IMR-90 (cell line): ENCODE data around the gene RNASE12. TPM values are rescaled to one million over a fixed set of nuclear protein-coding genes. Genes with fewer than 3 reads are reported as not detected.
A peak's percentile ranks its signal among the peaks of the same experiment; 100 is the strongest.

ENCODE experiments used
- ATAC-seq: fragments of 200-7000 bp; cut with Tn5 transposase; 2 replicates; pipeline ENCODE4 v1.9.1; 2020; ENCODE audit warnings: low read depth, mild to moderate bottlenecking, moderate library complexity
- BruUV-seq: library from RNA; stranded (reverse); fragments of 400-500 nt; replicated peaks from 2 replicates; lab custom pipeline; 2021; lab: Mats Ljungman, UMichigan
- CTCF ChIA-PET: fragments of 300-600 bp; formaldehyde crosslinking; extraction: SDS; loops from one replicate; lab custom pipeline; 2021; ENCODE audit warnings: antibody characterized with exemption; lab: Yijun Ruan, JAX
- POLR2A ChIA-PET: fragments of 300-600 bp; sonication (Branson Sonifier 250); formaldehyde crosslinking; loops from one replicate; lab custom pipeline; 2022; ENCODE audit warnings: antibody characterized with exemption; ENCODE audit not compliant: unreplicated experiment; lab: Charles Lee
- DNase-seq: peaks from one replicate; pipeline ENCODE4 v3.0.0; 2013
- H2AFZ ChIP-seq: replicated peaks from 2 replicates; pipeline ENCODE3; 2013; ENCODE audit warnings: low read length, mild to moderate bottlenecking; ENCODE audit not compliant: poor library complexity
- H2AK5ac ChIP-seq: 2 replicates; pipeline ENCODE4 v1.6.1; 2013; ENCODE audit warnings: low read depth, low read length, inconsistent platforms
- H2AK9ac ChIP-seq: replicated peaks from 2 replicates; pipeline ENCODE3; 2013; ENCODE audit warnings: mild to moderate bottlenecking, low read depth, low read length, moderate library complexity; ENCODE audit not compliant: poor library complexity
- H2BK120ac ChIP-seq: 2 replicates; pipeline ENCODE4 v1.6.1; 2013; ENCODE audit warnings: low read depth, low read length, inconsistent platforms
- H2BK15ac ChIP-seq: 3 replicates; pipeline ENCODE4 v1.6.1; 2013; ENCODE audit warnings: low read depth, low read length, inconsistent platforms
- H2BK20ac ChIP-seq: 2 replicates; pipeline ENCODE4 v1.6.1; 2013; ENCODE audit warnings: low read depth, mild to moderate bottlenecking, inconsistent platforms, low read length, moderate library complexity
- H2BK5ac ChIP-seq: 2 replicates; pipeline ENCODE4 v1.6.1; 2013; ENCODE audit warnings: mild to moderate bottlenecking, low read depth, low read length, inconsistent platforms; ENCODE audit not compliant: poor library complexity, severe bottlenecking
- H3K14ac ChIP-seq: replicated peaks from 2 replicates; pipeline ENCODE4 v1.6.1; 2013; ENCODE audit warnings: low read depth, low read length, inconsistent platforms
- H3K18ac ChIP-seq: 2 replicates; pipeline ENCODE4 v1.6.1; 2013; ENCODE audit warnings: low read depth, low read length, control low read depth
- H3K23ac ChIP-seq: 2 replicates; pipeline ENCODE4 v1.6.1; 2013; ENCODE audit warnings: low read depth, low read length, inconsistent platforms
- H3K27ac ChIP-seq: 2 replicates; pipeline ENCODE4 v1.5.1; 2013; ENCODE audit warnings: mild to moderate bottlenecking, control low read depth, low read length; ENCODE audit not compliant: insufficient read depth
- H3K27me3 ChIP-seq: 2 replicates; pipeline ENCODE4 v1.6.1; 2013; ENCODE audit warnings: low read length; ENCODE audit not compliant: control insufficient read depth, insufficient read depth
- H3K36me3 ChIP-seq: 2 replicates; pipeline ENCODE4 v1.6.1; 2013; ENCODE audit warnings: low read length, mixed read lengths; ENCODE audit not compliant: control insufficient read depth, insufficient read depth
- H3K4ac ChIP-seq: 2 replicates; pipeline ENCODE4 v1.6.1; 2013; ENCODE audit warnings: low read depth, low read length, inconsistent platforms
- H3K4me1 ChIP-seq: 2 replicates; pipeline ENCODE4 v1.6.1; 2013; ENCODE audit warnings: low read length, mixed read lengths; ENCODE audit not compliant: control insufficient read depth, insufficient read depth
- H3K4me2 ChIP-seq: 2 replicates; pipeline ENCODE4 v1.6.1; 2013; ENCODE audit warnings: low read depth, mild to moderate bottlenecking, control low read depth, low read length, moderate library complexity
- H3K4me3 ChIP-seq: 2 replicates; pipeline ENCODE4 v1.5.1; 2013; ENCODE audit warnings: low read depth, mild to moderate bottlenecking, control low read depth, low read length, moderate library complexity; ENCODE audit not compliant: insufficient read depth
- H3K56ac ChIP-seq: 2 replicates; pipeline ENCODE4 v1.6.1; 2013; ENCODE audit warnings: low read length, inconsistent platforms; ENCODE audit not compliant: insufficient read depth; ENCODE audit errors: extremely low read depth
- H3K79me1 ChIP-seq, 2 experiments: 2 replicates each; pipeline ENCODE4 v1.6.1; 2013; ENCODE audit warnings: low read length in 2 of 2, inconsistent platforms in 1 of 2, low read depth in 1 of 2
- H3K9ac ChIP-seq: 2 replicates; pipeline ENCODE4 v1.6.1; 2013; ENCODE audit warnings: low read depth, low read length, control low read depth
- H3K9me1 ChIP-seq: 2 replicates; pipeline ENCODE4 v1.6.1; 2013; ENCODE audit warnings: low read length, inconsistent platforms; ENCODE audit not compliant: insufficient read depth
- H3K9me3 ChIP-seq: 2 replicates; pipeline ENCODE4 v1.6.1; 2013; ENCODE audit warnings: low read length; ENCODE audit not compliant: control insufficient read depth, insufficient read depth
- H4K20me1 ChIP-seq: 2 replicates; pipeline ENCODE4 v1.6.1; 2013; ENCODE audit warnings: low read length, inconsistent platforms; ENCODE audit not compliant: insufficient read depth
- H4K5ac ChIP-seq: 2 replicates; pipeline ENCODE4 v1.6.1; 2013; ENCODE audit warnings: mild to moderate bottlenecking, low read depth, low read length, control low read depth
- H4K8ac ChIP-seq, 2 experiments: 2 replicates each; pipeline ENCODE4 v1.6.1; 2013; ENCODE audit warnings: low read depth in 2 of 2, low read length in 2 of 2, control low read depth in 1 of 2, inconsistent platforms in 1 of 2
- H4K91ac ChIP-seq: 2 replicates; pipeline ENCODE4 v1.6.1; 2013; ENCODE audit warnings: low read depth, low read length, inconsistent platforms; ENCODE audit not compliant: insufficient read depth
- CEBPB ChIP-seq: IDR thresholded peaks from 2 replicates; pipeline ENCODE4 v1.6.1; 2012; ENCODE audit warnings: low read depth, low read length, improper control_type of control experiment
- FOS ChIP-seq: fragments of 150-350 bp; IDR thresholded peaks from 2 replicates; pipeline ENCODE4 v1.6.1; 2016; ENCODE audit warnings: low read depth, low read length
- WGBS, 2 experiments: methylation state at CpG; one replicate each; pipeline versions ENCODE4 v1.1.5 to v1.1.7; 2013; ENCODE audit warnings: missing lambda C conversion rate in 2 of 2; ENCODE audit not compliant: insufficient read length in 1 of 2; ENCODE audit errors: extremely low coverage in 2 of 2; 5-methylcytosine and 5-hydroxymethylcytosine counted together
- dilution Hi-C: fragments of 300-500 bp; cut with HindIII; formaldehyde crosslinking; loops from one replicate; pipeline ENCODE4 v1.14.3; 2018; ENCODE audit warnings: low sequenced_read_pairs; ENCODE audit not compliant: unreplicated experiment
- in situ Hi-C: fragments of 300-500 bp; cut with MboI; formaldehyde crosslinking; loops from 3 replicates; pipeline ENCODE4 v1.14.3; 2019; ENCODE audit warnings: low sequenced_read_pairs, inconsistent platforms, mixed read lengths
- intact Hi-C: fragments of 100-400 bp; cut with micrococcal nuclease; formaldehyde crosslinking; loops from 2 replicates; pipeline ENCODE4 v1.10.0; 2022
- polyA plus RNA-seq, 3 experiments: library from polyadenylated mRNA; depleted of rRNA; stranded (reverse); fragments of >200 nt; gene quantifications; 2 replicates each; pipeline ENCODE4 v1.2.3, GENCODE V29; 2012; ENCODE audit warnings: low replicate concordance in 1 of 3
- total RNA-seq: library from RNA; depleted of rRNA; stranded (reverse); fragments of >200 nt; gene quantifications from 2 replicates; pipeline ENCODE4 v1.2.3, GENCODE V29; 2012

Gene RNASE12
- total and polyA plus RNA-seq, 2 of the 4 experiments (the other 2 are of a cell fraction), result not detected

DNA sequence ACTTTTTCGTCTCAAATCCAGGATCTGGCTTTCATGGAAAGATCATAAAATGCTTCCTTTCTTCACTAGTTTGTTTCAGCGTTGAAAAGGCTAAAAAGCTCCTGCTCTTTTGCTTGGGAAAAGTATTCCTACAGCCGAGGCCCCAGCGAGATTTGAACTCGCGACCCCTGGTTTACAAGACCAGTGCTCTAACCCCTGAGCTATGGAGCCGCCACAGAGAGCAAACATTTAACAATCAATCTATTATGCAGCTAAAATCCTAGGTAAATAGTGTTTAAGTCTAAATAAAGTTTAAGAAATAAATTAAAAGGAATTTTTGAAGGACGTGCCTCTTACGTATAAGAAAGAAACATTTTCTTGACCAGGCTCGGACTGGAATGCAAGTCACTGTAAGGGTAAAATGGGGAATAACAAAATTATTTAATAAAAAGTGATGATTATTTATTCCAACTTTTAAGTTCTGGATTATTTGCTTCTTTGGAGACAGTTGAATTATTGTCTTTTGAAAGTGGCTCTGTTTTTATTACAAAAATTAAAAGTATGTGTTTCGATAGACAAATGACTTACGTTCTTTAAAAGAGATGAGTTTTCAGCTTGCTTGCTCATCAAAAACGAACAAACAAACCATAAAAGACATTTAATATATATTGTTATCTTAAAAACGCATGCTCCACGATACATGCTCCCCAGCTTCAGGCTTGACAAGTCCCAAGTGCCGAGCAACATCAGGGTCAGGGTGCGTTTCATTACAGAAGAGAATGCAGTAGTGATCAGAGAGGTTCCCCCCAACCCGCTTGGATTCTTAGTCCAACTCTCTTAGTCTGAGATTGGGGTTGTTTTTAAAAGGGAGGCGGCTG, 40.1 kb upstream of the RNASE12 start:
- Histone ChIP-seq H3K9me1 (no peaks in the 10 kb centered on the region), H3K9me3 (no peaks in the 10 kb centered on the region), H3K79me1 (no peaks in the 10 kb centered on the region), H3K4ac (no peak overlapping the region), H3K23ac (no peak overlapping the region), H4K8ac (no peak overlapping the region), H3K18ac (no peak overlapping the region), H2AK9ac (no peak overlapping the region), H2AK5ac (no peak overlapping the region), H4K5ac (no peak overlapping the region), H3K27me3 (peaks cover 4% of the 10 kb centered on the region), H4K91ac (no peak overlapping the region), H3K9ac (no peak overlapping the region), H2AFZ (no peak overlapping the region), H4K20me1 (peaks cover 4% of the 10 kb centered on the region; the same call in 1 of the 2 replicates), H3K36me3 (no peaks in the 10 kb centered on the region), H2BK120ac (no peak overlapping the region), H3K56ac (no peak overlapping the region), H3K4me1 (peaks cover 4% of the 10 kb centered on the region; the same call in 1 of the 2 replicates), H2BK5ac (no peak overlapping the region), H3K4me3 (peak overlapping the region; percentile 56; the same call in 1 of the 2 replicates), H2BK15ac (no peak overlapping the region), H3K14ac (no peak overlapping the region), H2BK20ac (no peak overlapping the region), H3K27ac (no peak overlapping the region), H3K4me2 (peak overlapping the region; percentile 93)
- TF ChIP-seq FOS, result peak; percentile 88
- TF ChIP-seq CEBPB, result no peak
- no TSS peak for BruUV-seq
- in situ Hi-C loops (loop anchor here (5.0 kb wide), 1 partner anchor 51 kb away; the partner anchor contains the start of gene RNASE4), dilution Hi-C loops (no loop called here), intact Hi-C loops (loop anchor here (2.0 to 5.0 kb wide), 2 partner anchors 18 to 341 kb away; no protein-coding TSS in a partner anchor)
- WGBS, 2 experiments, result no CpG with 5 or more reads among the region's 19 CpGs
- ChIA-PET CTCF (interaction anchor here (0.6 to 0.8 kb wide), 4 partner anchors 22 to 736 kb away, joined by 3 to 5 read pairs (median 3); no protein-coding TSS in a partner anchor), POLR2A (interaction anchor here (0.6 kb wide), 1 partner anchor 60 kb away, joined by 4 read pairs; no protein-coding TSS in a partner anchor)
- peak; percentile 73 for ATAC-seq
- peak; percentile 70 for DNase-seq
